HepG2 (cell line): ENCODE measurements around the gene RSF1. TPM values are rescaled to one million over a fixed set of nuclear protein-coding genes. Genes with fewer than 3 reads are reported as not detected.

ENCODE experiments used
- ATAC-seq: fragments of 200-7000 bp; cut with Tn5 transposase; 3 replicates; pipeline ENCODE4 v1.9.1; 2020; ENCODE audit warnings: mild to moderate bottlenecking, moderate library complexity
- BruUV-seq: library from RNA; stranded (reverse); fragments of 400-500 nt; replicated peaks from 2 replicates; lab custom pipeline; 2021; lab: Mats Ljungman, UMichigan
- CTCF ChIA-PET: fragments of 300-600 bp; formaldehyde crosslinking; extraction: SDS; loops from one replicate; lab custom pipeline; 2021; ENCODE audit warnings: low total read pairs, inconsistent platforms, low intra/inter-chr PET ratio; lab: Yijun Ruan, JAX
- POLR2A ChIA-PET: fragments of 350-600 bp; sonication (Branson Sonifier 250); formaldehyde crosslinking; loops from one replicate; lab custom pipeline; 2020; ENCODE audit warnings: antibody characterized with exemption, inconsistent platforms; lab: Yijun Ruan, JAX
- DNase-seq: peaks from one replicate; pipeline ENCODE4 v3.0.0-alpha.2; 2015; ENCODE audit warnings: low spot score
- FAIRE-seq: peaks from 3 replicates; lab custom pipeline; 2011; peaks lifted over from hg19 to GRCh38; lab: Jason Lieb, UNC
- H2AFZ ChIP-seq: one replicate; pipeline ENCODE4 v1.6.1; 2011; ENCODE audit warnings: low read length, inconsistent platforms
- H3K27ac ChIP-seq: fragments of 300-600 bp; 3 replicates; pipeline ENCODE4 v1.8.0; 2011; ENCODE audit warnings: mixed run types, mild to moderate bottlenecking, mixed read lengths, low read length, inconsistent platforms; ENCODE audit not compliant: insufficient read depth; ENCODE audit errors: extremely low read length
- H3K27me3 ChIP-seq, 2 experiments: fragments of 200-600 bp in 1 of 2; 2 replicates in 1 of 2; 3 replicates in 1 of 2; pipeline versions ENCODE4 v1.6.0 to v1.8.0; 2011; ENCODE audit warnings: low read length in 2 of 2, mild to moderate bottlenecking in 2 of 2, moderate library complexity in 2 of 2, inconsistent platforms in 1 of 2; ENCODE audit not compliant: insufficient read depth in 2 of 2, control insufficient read depth in 1 of 2
- H3K36me3 ChIP-seq, 2 experiments: fragments of 200-600 bp in 1 of 2; replicated peaks in 1 of 2; 2 replicates in 1 of 2; 3 replicates in 1 of 2; pipeline versions ENCODE4 v1.5.1 to v1.8.0; 2011; ENCODE audit warnings: low read length in 2 of 2, inconsistent platforms in 1 of 2; ENCODE audit not compliant: insufficient read depth in 2 of 2, control insufficient read depth in 1 of 2
- H3K4me1 ChIP-seq: 2 replicates; pipeline ENCODE4 v1.5.1; 2012; ENCODE audit warnings: low read length, inconsistent platforms; ENCODE audit not compliant: insufficient read depth
- H3K4me2 ChIP-seq: 2 replicates; pipeline ENCODE4 v1.6.0; 2011; ENCODE audit warnings: low read depth, low read length, inconsistent platforms
- H3K4me3 ChIP-seq, 3 experiments: fragments of 200-600 bp in 1 of 3; sonication (generic), shearing (Covaris generic) in 1 of 3; replicated peaks in 1 of 3; 2 replicates each; pipeline ENCODE4 v1.5.1; 2011 to 2016; ENCODE audit warnings: low read length in 3 of 3, inconsistent platforms in 2 of 3, low read depth in 2 of 3, mild to moderate bottlenecking in 2 of 3, control low read depth in 1 of 3, mixed read lengths in 1 of 3; ENCODE audit not compliant: insufficient read depth in 1 of 3
- H3K79me2 ChIP-seq: one replicate; pipeline ENCODE4 v1.6.1; 2011; ENCODE audit warnings: low read length, inconsistent platforms; ENCODE audit not compliant: insufficient read depth
- H3K9ac ChIP-seq: 2 replicates; pipeline ENCODE4 v1.6.0; 2011; ENCODE audit warnings: mild to moderate bottlenecking, low read depth, low read length, inconsistent platforms; ENCODE audit not compliant: insufficient read depth
- H3K9me3 ChIP-seq: 2 replicates; pipeline ENCODE4 v1.5.1; 2012; ENCODE audit warnings: mild to moderate bottlenecking, low read length
- H4K20me1 ChIP-seq: 2 replicates; pipeline ENCODE4 v1.6.0; 2011; ENCODE audit warnings: inconsistent platforms, mild to moderate bottlenecking, low read length, moderate library complexity; ENCODE audit not compliant: insufficient read depth
- CTCF ChIP-seq: sonication (generic); formaldehyde crosslinking; IDR thresholded peaks from 2 replicates; pipeline ENCODE4 v1.5.0; 2020; ENCODE audit warnings: mild to moderate bottlenecking, missing genetic modification reagents, moderate library complexity
- HNF4G ChIP-seq, 2 experiments: sonication (generic) in 1 of 2; formaldehyde crosslinking in 1 of 2; IDR thresholded peaks; 2 replicates each; pipeline versions ENCODE4 v1.4.0 to v1.6.1; 2011 to 2020; ENCODE audit warnings: borderline replicate concordance in 2 of 2, low read depth in 2 of 2, mild to moderate bottlenecking in 2 of 2, low read length in 1 of 2, missing genetic modification reagents in 1 of 2, moderate library complexity in 1 of 2
- RAD21 ChIP-seq: fragments of 450-650 bp; formaldehyde crosslinking; IDR thresholded peaks from 2 replicates; pipeline ENCODE4 v1.5.0; 2020; ENCODE audit warnings: mild to moderate bottlenecking
- SMC3 ChIP-seq: IDR thresholded peaks from 2 replicates; pipeline ENCODE4 v1.6.1; 2011; ENCODE audit warnings: low read length, improper control_type of control experiment
- STAG1 ChIP-seq: sonication (generic); formaldehyde crosslinking; IDR thresholded peaks from 2 replicates; pipeline ENCODE4 v1.4.0; 2020; ENCODE audit warnings: missing genetic modification reagents
- WGBS: methylation state at CpG from one replicate; pipeline ENCODE4 v1.1.6; 2017; ENCODE audit warnings: low lambda C conversion rate; 5-methylcytosine and 5-hydroxymethylcytosine counted together
- in situ Hi-C: cut with HindIII; loops from 2 replicates; pipeline ENCODE4 v1.10.0; 2017; ENCODE audit warnings: low pct_unique_long_range_greater_than_20kb; ENCODE audit not compliant: extremely low pct_ligation_motif_present
- intact Hi-C: fragments of 100-400 bp; cut with micrococcal nuclease; formaldehyde crosslinking; loops from one replicate; pipeline ENCODE4 v1.10.0; 2022; ENCODE audit not compliant: unreplicated experiment
- polyA plus RNA-seq, 8 experiments: library from polyadenylated mRNA; depleted of rRNA in 3 of 8; stranded (reverse) in 7 of 8; unstranded in 1 of 8; fragments of >200 nt; fragmentation: Illumina TruSeq in 4 of 8; extraction: Trizol in 4 of 8; gene quantifications; 2 replicates each; pipeline versions ENCODE4 v1.2.1 to v1.2.3, GENCODE V29; 2011 to 2016; ENCODE audit warnings: low read depth in 4 of 8, missing spikeins in 1 of 8, mixed read lengths in 1 of 8; ENCODE audit not compliant: insufficient read depth in 1 of 8
- total RNA-seq, 5 experiments: library from RNA; depleted of rRNA; stranded (reverse); fragments of >200 nt; fragmentation: Illumina TruSeq; extraction: Trizol; gene quantifications; 2 replicates each; pipeline ENCODE4 v1.2.3, GENCODE V29; 2016; ENCODE audit warnings: low read depth in 1 of 5

Gene RSF1
- total and polyA plus RNA-seq, 2 of the 13 experiments (the other 11 are each of a cell fraction or from before 2014, with no cell fraction given), result 15.5 to 33.1 TPM

- no peak for ATAC-seq
- intact Hi-C loops, result loop anchor here (1.0 to 2.0 kb wide), 2 partner anchors 44 to 224 kb away; partner anchors contain the start of genes AAMDC and RSF1
- BruUV-seq, result no TSS peak
- ChIA-PET CTCF (interaction anchor here (1.2 to 1.6 kb wide), 2 partner anchors 224 to 269 kb away, joined by 7 to 10 read pairs; no protein-coding TSS in a partner anchor), POLR2A (no interaction called here)
- in situ Hi-C loops, result loop anchor here (5.0 kb wide), 1 partner anchor 226 kb away; no protein-coding TSS in a partner anchor
- no peak overlapping the region for H2AFZ ChIP-seq
- H4K20me1 ChIP-seq, result peaks cover 29% of the 10 kb centered on the region
- H3K4me3 ChIP-seq, result no peak overlapping the region
- peaks cover 45% of the 10 kb centered on the region for H3K79me2 ChIP-seq
- H3K27me3 ChIP-seq, result no peaks in the 10 kb centered on the region
- no peak overlapping the region for H3K27ac ChIP-seq
- H3K4me1 ChIP-seq, result peaks cover 17% of the 10 kb centered on the region
- DNase-seq, result peak; percentile 29
- H3K9me3 ChIP-seq, result no peaks in the 10 kb centered on the region
- peak; percentile 39; the same call in 1 of the 2 replicates for TF ChIP-seq RAD21 (CRISPR knock-in tag)
- TF ChIP-seq CTCF (CRISPR knock-in tag), result peak; percentile 52; the same call in 1 of the 2 replicates
- peak; percentile 23; the same call in 1 of the 2 replicates for TF ChIP-seq SMC3
- peak; percentile 74 for TF ChIP-seq STAG1 (CRISPR knock-in tag)
- no peak for TF ChIP-seq HNF4G (IDR thresholded peaks at IDR 0.05; ENCODE audit: borderline replicate concordance, low read depth, low read length)
- no peak for TF ChIP-seq HNF4G (CRISPR knock-in tag; IDR thresholded peaks at IDR 0.05; ENCODE audit: borderline replicate concordance, low read depth)
- H3K4me2 ChIP-seq, result no peak overlapping the region
- 70% methylated on average over 1 of the region's 1 CpG for WGBS
- peaks cover 0 to 1% of the 10 kb centered on the region in 2 experiments; a peak in 1 of 5 replicates for H3K36me3 ChIP-seq
- no peak overlapping the region for H3K9ac ChIP-seq
- FAIRE-seq, result peak; percentile 18
Observed at GRCh38 chr11:77776455-77776854, 44.1 kb downstream of the RSF1 start.
